ENCODE measurements around the gene SPTLC3.

Gene SPTLC3

DNA sequence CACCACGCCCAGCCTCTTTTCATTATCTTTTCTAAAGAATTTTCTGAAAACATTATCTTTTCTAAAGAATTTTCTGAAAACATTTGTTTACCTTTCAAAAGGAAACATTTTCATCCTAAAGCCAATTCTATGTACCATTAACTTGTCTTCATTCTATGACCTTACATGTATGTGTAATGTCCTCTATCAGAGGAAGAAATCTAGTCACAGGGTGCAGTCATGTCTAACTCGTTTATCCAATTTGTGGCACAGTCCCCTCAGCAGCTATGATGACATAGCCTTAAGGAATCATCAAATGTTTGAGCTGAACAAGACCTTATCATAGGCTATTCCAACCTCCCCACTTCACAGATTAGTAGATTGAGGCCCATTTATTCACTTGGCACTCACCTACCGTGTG, 21.5 kb upstream of the SPTLC3 start:
- Histone ChIP-seq H3K4me3 (ENCODE audit: insufficient read length, low read depth) (no peak overlapping the region), H3K9ac (ENCODE audit: insufficient read length, low read depth) (no peak overlapping the region), H3K9me3 (ENCODE audit: insufficient read depth, low read length) (no peaks in the 10 kb centered on the region), H3K36me3 (ENCODE audit: insufficient read depth, insufficient read length, low read length) (no peaks in the 10 kb centered on the region), H3K4me1 (ENCODE audit: insufficient read depth, insufficient read length) (no peaks in the 10 kb centered on the region), H3K27me3 (ENCODE audit: insufficient read depth, insufficient read length) (no peaks in the 10 kb centered on the region)
- TF ChIP-seq ZNF274 (IDR thresholded peaks at IDR 0.05; ENCODE audit: low read depth, low read length), result no peak
- TF ChIP-seq YY1 (IDR thresholded peaks at IDR 0.05; ENCODE audit: insufficient read depth, insufficient read length), result no peak
- no peak for TF ChIP-seq SUZ12 (IDR thresholded peaks at IDR 0.05; ENCODE audit: extremely low read depth, insufficient read depth, insufficient read length)
- DNase-seq (ENCODE audit: low read depth, low spot score), result no peak

DNA sequence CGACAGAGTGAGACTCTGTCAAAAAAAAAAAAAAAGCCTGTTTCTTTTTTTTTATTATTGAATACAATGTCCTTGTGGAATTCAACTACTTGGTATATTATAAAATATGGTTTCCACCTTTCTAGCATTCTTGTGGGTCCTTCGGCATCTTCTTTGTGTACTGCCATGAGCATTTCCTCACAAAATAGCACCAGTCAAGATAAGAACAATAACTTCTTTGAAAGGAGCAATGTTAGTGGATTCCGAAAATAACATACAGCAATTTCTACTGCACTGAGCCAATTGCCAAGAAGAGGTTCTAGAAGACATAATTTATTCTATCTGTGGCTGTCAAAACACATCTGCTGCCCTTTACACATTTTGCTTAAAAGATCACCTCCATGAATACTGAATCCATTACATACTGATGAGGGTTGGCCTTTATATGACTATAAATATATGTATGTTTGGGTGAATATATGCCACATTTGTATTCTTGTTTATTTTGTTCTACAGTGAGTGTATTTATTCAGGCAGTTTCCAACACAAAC, 19.1 kb upstream of the SPTLC3 start:
- TF ChIP-seq ZNF274 (IDR thresholded peaks at IDR 0.05; ENCODE audit: low read depth, low read length), result no peak
- TF ChIP-seq SUZ12 (IDR thresholded peaks at IDR 0.05; ENCODE audit: extremely low read depth, insufficient read depth, insufficient read length), result no peak
- TF ChIP-seq YY1 (IDR thresholded peaks at IDR 0.05; ENCODE audit: insufficient read depth, insufficient read length), result no peak
- no peaks in the 10 kb centered on the region for H3K27me3 ChIP-seq (ENCODE audit: insufficient read depth, insufficient read length)
- H3K9me3 ChIP-seq (ENCODE audit: insufficient read depth, low read length), result no peaks in the 10 kb centered on the region
- no peaks in the 10 kb centered on the region for H3K4me1 ChIP-seq (ENCODE audit: insufficient read depth, insufficient read length)
- no peak overlapping the region for H3K9ac ChIP-seq (ENCODE audit: insufficient read length, low read depth)
- H3K4me3 ChIP-seq (ENCODE audit: insufficient read length, low read depth), result no peak overlapping the region
- DNase-seq (ENCODE audit: low read depth, low spot score), result no peak
- no peaks in the 10 kb centered on the region for H3K36me3 ChIP-seq (ENCODE audit: insufficient read depth, insufficient read length, low read length)

DNA sequence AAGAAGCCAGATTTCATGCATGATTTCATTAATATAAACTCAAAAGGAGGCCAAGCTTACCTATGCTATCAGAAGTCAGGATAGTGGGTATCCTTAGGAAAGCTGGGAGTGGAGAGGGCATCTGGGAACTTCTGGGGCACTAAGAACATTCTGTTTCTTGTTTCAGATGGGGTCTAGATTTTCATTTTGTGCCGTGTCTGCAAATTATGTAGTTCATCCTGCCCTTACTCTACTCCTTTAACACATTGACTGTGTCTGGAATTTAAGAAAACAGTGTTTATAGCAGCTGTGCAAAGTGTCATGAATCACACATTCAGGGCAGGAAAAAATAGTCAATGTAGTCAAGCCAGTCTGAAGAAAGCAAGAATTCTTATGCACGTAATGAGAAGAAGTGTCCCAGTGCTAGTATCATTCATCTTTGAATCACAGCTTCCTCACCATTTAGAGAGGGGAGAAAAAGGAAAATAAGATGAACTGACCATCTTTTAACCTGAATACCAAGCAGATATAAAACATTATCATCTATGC, 11.6 kb upstream of the SPTLC3 start:
- no peaks in the 10 kb centered on the region for H3K27me3 ChIP-seq (ENCODE audit: insufficient read depth, insufficient read length)
- H3K9ac ChIP-seq (ENCODE audit: insufficient read length, low read depth), result no peak overlapping the region
- no peak overlapping the region for H3K4me3 ChIP-seq (ENCODE audit: insufficient read length, low read depth)
- H3K36me3 ChIP-seq (ENCODE audit: insufficient read depth, insufficient read length, low read length), result no peaks in the 10 kb centered on the region
- TF ChIP-seq ZNF274 (IDR thresholded peaks at IDR 0.05; ENCODE audit: low read depth, low read length) (no peak), SUZ12 (IDR thresholded peaks at IDR 0.05; ENCODE audit: extremely low read depth, insufficient read depth, insufficient read length) (no peak), YY1 (IDR thresholded peaks at IDR 0.05; ENCODE audit: insufficient read depth, insufficient read length) (no peak)
- no peaks in the 10 kb centered on the region for H3K4me1 ChIP-seq (ENCODE audit: insufficient read depth, insufficient read length)
- no peaks in the 10 kb centered on the region for H3K9me3 ChIP-seq (ENCODE audit: insufficient read depth, low read length)
- DNase-seq (ENCODE audit: low read depth, low spot score), result no peak

DNA sequence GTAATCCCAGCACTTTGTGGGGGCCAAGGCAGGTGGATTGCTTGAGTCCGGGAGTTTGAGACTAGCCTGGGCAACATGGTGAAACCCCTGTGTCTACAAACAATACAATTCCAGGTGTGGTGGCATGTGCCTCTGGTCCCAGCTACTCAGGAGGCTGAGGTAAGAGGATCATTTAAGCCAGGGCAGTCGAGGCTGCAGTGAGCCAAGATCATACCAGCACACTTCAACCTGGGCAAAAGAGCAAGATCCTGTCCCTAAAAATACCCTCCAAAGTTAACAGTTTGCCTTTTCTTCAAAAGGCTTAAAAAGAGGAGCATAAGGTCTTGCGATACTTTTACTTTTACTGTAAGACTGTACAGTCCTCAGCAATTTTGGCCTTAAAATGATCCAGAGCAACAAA, 10.7 kb upstream of the SPTLC3 start:
- Histone ChIP-seq H3K27me3 (ENCODE audit: insufficient read depth, insufficient read length) (no peaks in the 10 kb centered on the region), H3K4me1 (ENCODE audit: insufficient read depth, insufficient read length) (no peaks in the 10 kb centered on the region)
- TF ChIP-seq SUZ12 (IDR thresholded peaks at IDR 0.05; ENCODE audit: extremely low read depth, insufficient read depth, insufficient read length), result no peak
- no peak for TF ChIP-seq YY1 (IDR thresholded peaks at IDR 0.05; ENCODE audit: insufficient read depth, insufficient read length)
- TF ChIP-seq ZNF274 (IDR thresholded peaks at IDR 0.05; ENCODE audit: low read depth, low read length), result no peak

DNA sequence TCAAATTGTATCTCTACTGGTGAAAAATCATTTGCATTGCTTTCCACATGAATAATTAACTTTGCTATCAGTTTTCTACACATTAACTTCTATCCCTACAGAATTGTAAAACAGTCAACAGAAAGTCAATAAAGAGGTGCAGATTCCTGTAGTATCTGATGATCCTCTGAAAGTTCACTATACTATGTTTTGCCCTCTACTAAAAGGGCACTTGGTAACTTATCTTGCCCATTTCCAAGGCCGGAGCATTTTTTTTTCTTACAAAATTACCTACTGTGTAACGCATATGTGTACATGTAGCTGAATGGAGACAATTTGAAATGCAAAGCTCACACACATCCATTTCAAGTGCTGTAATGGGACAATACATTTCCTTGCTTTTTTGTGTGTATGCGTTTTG, 9.6 kb upstream of the SPTLC3 start:
- no peak for DNase-seq (ENCODE audit: low read depth, low spot score)
- Histone ChIP-seq H3K36me3 (ENCODE audit: insufficient read depth, insufficient read length, low read length) (no peaks in the 10 kb centered on the region), H3K4me1 (ENCODE audit: insufficient read depth, insufficient read length) (no peaks in the 10 kb centered on the region), H3K9ac (ENCODE audit: insufficient read length, low read depth) (no peak overlapping the region), H3K9me3 (ENCODE audit: insufficient read depth, low read length) (no peaks in the 10 kb centered on the region), H3K27me3 (ENCODE audit: insufficient read depth, insufficient read length) (no peaks in the 10 kb centered on the region), H3K4me3 (ENCODE audit: insufficient read length, low read depth) (no peak overlapping the region)
- no peak for TF ChIP-seq YY1 (IDR thresholded peaks at IDR 0.05; ENCODE audit: insufficient read depth, insufficient read length)
- TF ChIP-seq SUZ12 (IDR thresholded peaks at IDR 0.05; ENCODE audit: extremely low read depth, insufficient read depth, insufficient read length), result no peak
- TF ChIP-seq ZNF274 (IDR thresholded peaks at IDR 0.05; ENCODE audit: low read depth, low read length), result no peak

More for the DNA sequence above, 10.7 kb upstream of the SPTLC3 start:
- Histone ChIP-seq H3K36me3 (ENCODE audit: insufficient read depth, insufficient read length, low read length) (no peaks in the 10 kb centered on the region), H3K9me3 (ENCODE audit: insufficient read depth, low read length) (no peaks in the 10 kb centered on the region), H3K4me3 (ENCODE audit: insufficient read length, low read depth) (no peak overlapping the region), H3K9ac (ENCODE audit: insufficient read length, low read depth) (no peak overlapping the region)
- no peak for DNase-seq (ENCODE audit: low read depth, low spot score)

DNA sequence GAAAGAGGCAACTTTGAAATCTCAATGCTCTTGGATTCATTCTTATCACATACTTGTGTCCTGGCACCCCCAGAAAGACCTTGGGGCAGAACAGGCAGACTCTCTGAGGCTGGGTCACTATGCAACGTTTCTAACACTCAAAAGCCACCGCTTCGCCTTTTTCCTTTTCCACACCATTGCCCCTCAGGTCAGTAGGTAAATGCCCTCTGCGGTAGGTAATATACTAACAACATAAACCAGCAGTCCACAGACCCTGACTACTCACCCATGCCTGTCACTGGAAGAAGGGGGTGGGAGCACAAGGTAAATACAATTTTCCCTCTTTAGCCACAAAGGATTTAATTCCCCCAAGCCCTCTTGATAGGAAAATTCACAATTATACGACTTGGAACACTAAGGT, 6.5 kb upstream of the SPTLC3 start:
- H3K4me3 ChIP-seq (ENCODE audit: insufficient read length, low read depth), result no peak overlapping the region
- DNase-seq (ENCODE audit: low read depth, low spot score), result no peak
- H3K9ac ChIP-seq (ENCODE audit: insufficient read length, low read depth), result no peak overlapping the region

DNA sequence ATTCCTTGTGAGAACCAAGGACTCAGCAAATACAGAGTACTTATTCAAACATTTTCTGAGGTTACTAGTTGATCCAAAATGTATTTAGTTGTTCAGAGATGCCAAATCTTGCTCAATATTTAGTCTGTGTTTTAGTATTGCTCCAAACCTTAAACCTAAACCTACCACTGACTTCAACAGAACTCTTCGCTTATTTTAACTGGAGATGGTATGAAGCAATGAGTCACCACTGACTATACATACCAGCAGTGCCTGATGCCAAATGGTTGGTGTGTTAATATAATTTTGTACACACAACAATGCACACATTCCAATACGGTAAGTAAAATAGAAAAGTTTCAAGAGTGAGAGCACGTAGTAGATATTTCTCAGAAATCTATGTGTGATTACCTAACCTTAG, 1.9 kb upstream of the SPTLC3 start:
- Histone ChIP-seq H3K36me3 (ENCODE audit: insufficient read depth, insufficient read length, low read length) (no peaks in the 10 kb centered on the region), H3K4me3 (ENCODE audit: insufficient read length, low read depth) (no peak overlapping the region), H3K27me3 (ENCODE audit: insufficient read depth, insufficient read length) (no peaks in the 10 kb centered on the region), H3K9ac (ENCODE audit: insufficient read length, low read depth) (no peak overlapping the region), H3K9me3 (ENCODE audit: insufficient read depth, low read length) (no peaks in the 10 kb centered on the region), H3K4me1 (ENCODE audit: insufficient read depth, insufficient read length) (no peaks in the 10 kb centered on the region)
- TF ChIP-seq YY1 (IDR thresholded peaks at IDR 0.05; ENCODE audit: insufficient read depth, insufficient read length) (no peak), SUZ12 (IDR thresholded peaks at IDR 0.05; ENCODE audit: extremely low read depth, insufficient read depth, insufficient read length) (no peak), ZNF274 (IDR thresholded peaks at IDR 0.05; ENCODE audit: low read depth, low read length) (no peak)
- DNase-seq (ENCODE audit: low read depth, low spot score), result no peak

More for the DNA sequence above, 6.5 kb upstream of the SPTLC3 start:
- no peaks in the 10 kb centered on the region for H3K9me3 ChIP-seq (ENCODE audit: insufficient read depth, low read length)
- TF ChIP-seq YY1 (IDR thresholded peaks at IDR 0.05; ENCODE audit: insufficient read depth, insufficient read length) (no peak), ZNF274 (IDR thresholded peaks at IDR 0.05; ENCODE audit: low read depth, low read length) (no peak), SUZ12 (IDR thresholded peaks at IDR 0.05; ENCODE audit: extremely low read depth, insufficient read depth, insufficient read length) (no peak)
- H3K36me3 ChIP-seq (ENCODE audit: insufficient read depth, insufficient read length, low read length), result no peaks in the 10 kb centered on the region
- H3K27me3 ChIP-seq (ENCODE audit: insufficient read depth, insufficient read length), result no peaks in the 10 kb centered on the region
- H3K4me1 ChIP-seq (ENCODE audit: insufficient read depth, insufficient read length), result no peaks in the 10 kb centered on the region
